A673 (cell line): ENCODE data around the gene GPR132.

Experiments
- CTCF ChIP-seq: fragments of 300-800, 200-600 bp; sonication (generic); conservative IDR thresholded peaks from 2 replicates; pipeline ENCODE4 v1.5.1; 2017; ENCODE audit warnings: low read depth, mild to moderate bottlenecking, antibody characterized with exemption, low read length, moderate library complexity, mixed read lengths
- EZH2 ChIP-seq: fragments of 200-600 bp; sonication (generic); IDR thresholded peaks from 2 replicates; pipeline ENCODE4 v1.6.1; 2017; ENCODE audit warnings: borderline replicate concordance, low read depth, mild to moderate bottlenecking, mixed read lengths, antibody characterized with exemption, low read length; ENCODE audit not compliant: poor library complexity, severe bottlenecking

GRCh38 chr14:105011312-105011990 is 53.8 kb downstream of the GPR132 start:
- TF ChIP-seq CTCF (no peak), EZH2 (no peak)
